Frontal cortex (tissue), 4 donors: ENCODE data around the gene CNNM4. TPM values are rescaled to one million over a fixed set of nuclear protein-coding genes. Genes with fewer than 3 reads are reported as not detected.
A peak's percentile ranks its signal among the peaks of the same experiment; 100 is the strongest.

Experiments used
- DNase-seq, 2 donors: peaks; one replicate each; pipeline ENCODE4 v3.0.0; 2012; ENCODE audit warnings: low spot score in 2 of 2
- FAIRE-seq: peaks from 2 replicates; lab custom pipeline; 2012; peaks lifted over from hg19 to GRCh38; lab: Jason Lieb, UNC
- total RNA-seq: library from RNA; depleted of rRNA; stranded (reverse); fragments of >200 nt; gene quantifications from one replicate; pipeline ENCODE4 v1.2.3, GENCODE V29; 2014
- donor health status: control.
- donor health status: control.
- donor health status: control.

CNNM4 gene
- total RNA-seq, 1 donor from 2014 or later: 5.3 TPM

GRCh38 chr2:96756788-96757476 is 3.8 kb upstream of the CNNM4 start:
- DNase-seq (no peak), FAIRE-seq (no peak)

- no peak for FAIRE-seq
- no peak for DNase-seq
Observed at GRCh38 chr2:96757477-96757860, 3.2 kb upstream of the CNNM4 start.

GRCh38 chr2:96758987-96759386 is 1.7 kb upstream of the CNNM4 start:
- DNase-seq (no peak), FAIRE-seq (no peak)

- DNase-seq: no peak
Observed at GRCh38 chr2:96759548-96759947, 1.2 kb upstream of the CNNM4 start.

GRCh38 chr2:96760986-96761832 is 507 bp downstream of the CNNM4 start:
- FAIRE-seq: no peak
- DNase-seq: no peak

More at GRCh38 chr2:96759548-96759947, 1.2 kb upstream of the CNNM4 start:
- FAIRE-seq: no peak

- FAIRE-seq (no peak), DNase-seq (no peak)
Observed at GRCh38 chr2:96762529-96763311, 2.0 kb downstream of the CNNM4 start.

GRCh38 chr2:96763511-96764252 is 3.0 kb downstream of the CNNM4 start:
- DNase-seq (no peak), FAIRE-seq (no peak)

GRCh38 chr2:96764253-96764637 is 3.5 kb downstream of the CNNM4 start:
- FAIRE-seq: no peak
- no peak for DNase-seq

- FAIRE-seq (no peak), DNase-seq (no peak)
Observed at GRCh38 chr2:96767135-96767871, 6.6 kb downstream of the CNNM4 start.

GRCh38 chr2:96768083-96768561 is 7.4 kb downstream of the CNNM4 start:
- DNase-seq: no peak
- FAIRE-seq: no peak

- peak; percentile 35 to 54 for DNase-seq
Observed at GRCh38 chr2:96769814-96770213, 9.1 kb downstream of the CNNM4 start.

GRCh38 chr2:96770442-96771202 is 9.9 kb downstream of the CNNM4 start:
- no peak for DNase-seq
- no peak for FAIRE-seq

More at GRCh38 chr2:96769814-96770213, 9.1 kb downstream of the CNNM4 start:
- no peak for FAIRE-seq

- DNase-seq (no peak), FAIRE-seq (no peak)
Observed at GRCh38 chr2:96771796-96772618, 11.3 kb downstream of the CNNM4 start.

- FAIRE-seq: no peak
- no peak for DNase-seq
Observed at GRCh38 chr2:96772903-96773671, 12.4 kb downstream of the CNNM4 start.

- DNase-seq (no peak), FAIRE-seq (no peak)
Observed at GRCh38 chr2:96773922-96774321, 13.2 kb downstream of the CNNM4 start.

GRCh38 chr2:96775160-96775559 is 14.5 kb downstream of the CNNM4 start:
- DNase-seq: no peak
- FAIRE-seq: no peak

GRCh38 chr2:96783388-96783787 is 22.7 kb downstream of the CNNM4 start:
- no peak for DNase-seq
- FAIRE-seq: no peak
